SK-N-SH treated with all-trans-retinoic acid at 6 μM for 48 hours (cell line): ENCODE measurements around the gene HIGD2A.
A peak's percentile ranks its signal among the peaks of the same experiment; 100 is the strongest.

Experiments
- ATAC-seq: fragments of 200-7000 bp; cut with Tn5 transposase; 3 replicates; pipeline ENCODE4 v1.9.1; 2020; ENCODE audit warnings: mild to moderate bottlenecking, moderate library complexity
- BACH2 ChIP-seq: fragments of 250-450 bp; sonication (Bioruptor Pico); IDR thresholded peaks from 2 replicates; pipeline ENCODE4 v1.9.0; 2021; ENCODE audit warnings: mild to moderate bottlenecking, borderline replicate concordance
- CSDC2 ChIP-seq: fragments of 250-450 bp; sonication (Bioruptor Pico); IDR thresholded peaks from 2 replicates; pipeline ENCODE4 v1.5.0; 2020; ENCODE audit warnings: mild to moderate bottlenecking, moderate library complexity
- ESRRG ChIP-seq: fragments of 250-450 bp; sonication (Bioruptor Pico); IDR thresholded peaks from 2 replicates; pipeline ENCODE4 v1.6.1; 2021; ENCODE audit warnings: mild to moderate bottlenecking
- GLIS3 ChIP-seq: fragments of 250-450 bp; sonication (Bioruptor Pico); IDR thresholded peaks from 2 replicates; pipeline ENCODE4 v1.5.0; 2020; ENCODE audit warnings: mild to moderate bottlenecking, moderate library complexity
- POU6F1 ChIP-seq: fragments of 250-450 bp; sonication (Bioruptor Pico); IDR thresholded peaks from 2 replicates; pipeline ENCODE4 v1.8.0; 2021; ENCODE audit warnings: low read depth, mild to moderate bottlenecking, moderate library complexity, borderline replicate concordance
- PPARA ChIP-seq: fragments of 250-450 bp; sonication (Bioruptor Pico); IDR thresholded peaks from 2 replicates; pipeline ENCODE4 v1.5.0; 2020; ENCODE audit warnings: mild to moderate bottlenecking, borderline replicate concordance
- RARB ChIP-seq: fragments of 250-450 bp; sonication (Bioruptor Pico); IDR thresholded peaks from 2 replicates; pipeline ENCODE4 v1.8.0; 2021; ENCODE audit warnings: mild to moderate bottlenecking, moderate library complexity
- SNAI2 ChIP-seq: fragments of 250-450 bp; sonication (Bioruptor Pico); IDR thresholded peaks from 2 replicates; pipeline ENCODE4 v1.5.0; 2020; ENCODE audit warnings: mild to moderate bottlenecking, moderate library complexity
- TCF4 ChIP-seq: fragments of 250-450 bp; sonication (Bioruptor Pico); IDR thresholded peaks from 2 replicates; pipeline ENCODE4 v1.8.0; 2021; ENCODE audit warnings: mild to moderate bottlenecking, moderate library complexity, borderline replicate concordance
- TSHZ2 ChIP-seq: fragments of 250-450 bp; sonication (Bioruptor Pico); IDR thresholded peaks from 2 replicates; pipeline ENCODE4 v1.5.0; 2020; ENCODE audit warnings: mild to moderate bottlenecking, moderate library complexity
- ZFP3 ChIP-seq: fragments of 250-450 bp; sonication (Bioruptor Pico); IDR thresholded peaks from 2 replicates; pipeline ENCODE4 v1.5.0; 2020; ENCODE audit warnings: mild to moderate bottlenecking, moderate library complexity
- ZNF70 ChIP-seq: fragments of 450-650 bp; formaldehyde crosslinking; IDR thresholded peaks from 2 replicates; pipeline ENCODE4 v1.5.0; 2020; ENCODE audit warnings: mild to moderate bottlenecking, moderate library complexity
- TF ChIP-seq, protein P1 (sequence below): fragments of 250-450 bp; sonication (Bioruptor Pico); IDR thresholded peaks from 2 replicates; pipeline ENCODE4 v1.5.1; 2021; ENCODE audit warnings: mild to moderate bottlenecking, moderate library complexity
- TF ChIP-seq, protein P2 (sequence below): fragments of 250-450 bp; sonication (Bioruptor Pico); IDR thresholded peaks from 2 replicates; pipeline ENCODE4 v1.5.1; 2020; ENCODE audit warnings: low read depth, mild to moderate bottlenecking, moderate library complexity

The HIGD2A gene, protein sequence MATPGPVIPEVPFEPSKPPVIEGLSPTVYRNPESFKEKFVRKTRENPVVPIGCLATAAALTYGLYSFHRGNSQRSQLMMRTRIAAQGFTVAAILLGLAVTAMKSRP

DNA sequence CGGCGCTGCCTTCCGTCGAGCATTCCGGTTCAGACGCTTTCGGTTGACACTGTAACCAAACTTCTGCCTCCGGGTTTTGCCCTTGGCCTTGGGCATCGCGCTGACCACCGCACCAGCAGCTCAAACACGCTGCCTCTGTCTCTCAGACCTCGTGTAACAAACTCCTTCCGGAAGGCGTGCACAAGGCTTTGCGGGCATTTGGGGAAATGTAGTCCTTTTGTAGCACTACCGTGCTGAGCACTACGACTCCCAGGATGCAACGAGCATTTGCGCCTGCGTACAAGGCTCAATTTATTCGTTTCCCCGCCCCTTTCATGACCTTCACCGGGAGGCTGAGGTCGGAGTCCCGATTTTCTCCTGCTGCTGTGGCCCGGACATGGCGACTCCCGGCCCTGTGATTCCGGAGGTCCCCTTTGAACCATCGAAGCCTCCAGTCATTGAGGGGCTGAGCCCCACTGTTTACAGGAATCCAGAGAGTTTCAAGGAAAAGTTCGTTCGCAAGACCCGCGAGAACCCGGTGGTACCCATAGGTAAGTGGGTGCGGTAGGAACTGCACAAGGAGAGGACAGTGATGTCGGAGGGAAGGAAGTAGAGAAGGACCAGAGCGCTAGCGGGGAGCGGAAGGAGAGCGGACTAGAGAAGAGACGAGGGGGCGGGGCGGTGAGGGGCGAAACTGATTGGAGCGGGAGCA, at the start of gene HIGD2A, which contains the start of gene NOP16:
Gene HIGD2A, plus strand, starts transcription at position 308 of the 691 bp plus-strand sequence. Its CDS starts 69 bp downstream, at position 377.
Gene NOP16, minus strand, starts transcription at position 155 of the 691 bp plus-strand sequence. Its CDS starts 59 bp downstream, at position 96.
- TF ChIP-seq CSDC2 (CRISPR knock-in tag) (no peak), ESRRG (CRISPR knock-in tag) (no peak)
- TF ChIP-seq, protein P1, sequence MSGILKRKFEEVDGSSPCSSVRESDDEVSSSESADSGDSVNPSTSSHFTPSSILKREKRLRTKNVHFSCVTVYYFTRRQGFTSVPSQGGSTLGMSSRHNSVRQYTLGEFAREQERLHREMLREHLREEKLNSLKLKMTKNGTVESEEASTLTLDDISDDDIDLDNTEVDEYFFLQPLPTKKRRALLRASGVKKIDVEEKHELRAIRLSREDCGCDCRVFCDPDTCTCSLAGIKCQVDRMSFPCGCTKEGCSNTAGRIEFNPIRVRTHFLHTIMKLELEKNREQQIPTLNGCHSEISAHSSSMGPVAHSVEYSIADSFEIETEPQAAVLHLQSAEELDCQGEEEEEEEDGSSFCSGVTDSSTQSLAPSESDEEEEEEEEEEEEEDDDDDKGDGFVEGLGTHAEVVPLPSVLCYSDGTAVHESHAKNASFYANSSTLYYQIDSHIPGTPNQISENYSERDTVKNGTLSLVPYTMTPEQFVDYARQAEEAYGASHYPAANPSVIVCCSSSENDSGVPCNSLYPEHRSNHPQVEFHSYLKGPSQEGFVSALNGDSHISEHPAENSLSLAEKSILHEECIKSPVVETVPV (CRISPR knock-in tag): peak; percentile 65; the same call in 1 of the 2 replicates
- peak; percentile 92 for ATAC-seq

GRCh38 chr5:176339304-176339703, 49.2 kb upstream of the HIGD2A start:
- ATAC-seq: no peak
- TF ChIP-seq ZFP3 (CRISPR knock-in tag) (no peak), TCF4 (CRISPR knock-in tag) (no peak), CSDC2 (CRISPR knock-in tag) (no peak), POU6F1 (CRISPR knock-in tag) (no peak), SNAI2 (no peak), BACH2 (CRISPR knock-in tag) (no peak), ESRRG (CRISPR knock-in tag) (no peak), TSHZ2 (no peak)
- TF ChIP-seq, protein P2, sequence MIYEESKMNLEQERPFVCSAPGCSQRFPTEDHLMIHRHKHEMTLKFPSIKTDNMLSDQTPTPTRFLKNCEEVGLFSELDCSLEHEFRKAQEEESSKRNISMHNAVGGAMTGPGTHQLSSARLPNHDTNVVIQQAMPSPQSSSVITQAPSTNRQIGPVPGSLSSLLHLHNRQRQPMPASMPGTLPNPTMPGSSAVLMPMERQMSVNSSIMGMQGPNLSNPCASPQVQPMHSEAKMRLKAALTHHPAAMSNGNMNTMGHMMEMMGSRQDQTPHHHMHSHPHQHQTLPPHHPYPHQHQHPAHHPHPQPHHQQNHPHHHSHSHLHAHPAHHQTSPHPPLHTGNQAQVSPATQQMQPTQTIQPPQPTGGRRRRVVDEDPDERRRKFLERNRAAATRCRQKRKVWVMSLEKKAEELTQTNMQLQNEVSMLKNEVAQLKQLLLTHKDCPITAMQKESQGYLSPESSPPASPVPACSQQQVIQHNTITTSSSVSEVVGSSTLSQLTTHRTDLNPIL (CRISPR knock-in tag): no peak
- TF ChIP-seq, all 23 proteins: peak for 0

- TF ChIP-seq ZFP3 (CRISPR knock-in tag): no peak
- TF ChIP-seq RARB: no peak
- no peak for TF ChIP-seq ZNF70 (CRISPR knock-in tag)
- TF ChIP-seq PPARA (CRISPR knock-in tag): no peak
- TF ChIP-seq, protein P1 (CRISPR knock-in tag): no peak
- TF ChIP-seq SNAI2: no peak
- no peak for TF ChIP-seq GLIS3 (CRISPR knock-in tag)
- TF ChIP-seq, all 23 proteins: peak for 0
- ATAC-seq: no peak
These were observed 47.0 kb upstream of the HIGD2A start for GRCh38 chr5:176341325-176342157.

DNA sequence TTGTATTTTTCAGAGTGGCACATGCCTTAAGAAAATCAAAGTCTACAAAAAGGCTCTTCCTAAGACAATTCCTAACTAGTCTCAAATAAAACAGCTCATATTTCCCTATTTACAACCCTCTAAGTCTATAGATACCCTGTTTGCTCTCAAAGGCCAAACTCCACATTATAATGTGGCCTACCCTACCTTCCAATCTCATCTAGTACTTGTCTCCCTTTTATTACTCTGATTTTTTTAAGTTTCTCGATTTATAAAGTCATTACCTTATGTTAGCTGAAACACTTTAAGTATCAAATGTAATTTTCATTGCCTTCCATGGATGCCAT, 46.4 kb upstream of the HIGD2A start:
- no peak for ATAC-seq
- TF ChIP-seq ZFP3 (CRISPR knock-in tag): no peak
